ENCODE data around the gene MRPL58. TPM values are rescaled to one million over a fixed set of nuclear protein-coding genes. Genes with fewer than 3 reads are reported as not detected.
"Not testable (repeated sequence)": the region's sequence is repeated elsewhere in the genome, so short reads cannot be mapped to it uniquely, and the experiment has no call there.

Gene MRPL58
- total and polyA plus RNA-seq, 3 experiments from 2014 or later, result 48.0 to 68.8 (median 65.5) TPM

GRCh38 chr17:75019710-75020109, 7.2 kb downstream of the MRPL58 start:
- Histone ChIP-seq H3K9me3 (ENCODE audit: low read length) (no peaks in the 10 kb centered on the region), H3K4me1 (ENCODE audit: insufficient read depth, low read length) (peaks cover 7% of the 10 kb centered on the region), H3K27ac (ENCODE audit: low read depth, low read length) (no peak overlapping the region), H3K27me3 (ENCODE audit: insufficient read depth, low read length, poor library complexity, severe bottlenecking) (no peaks in the 10 kb centered on the region), H3K4me3 (ENCODE audit: low read length) (no peak overlapping the region), H3K36me3 (ENCODE audit: insufficient read depth, low read length) (peaks cover 27% of the 10 kb centered on the region)
- H3K9me3 Mint-ChIP-seq, result peaks cover 0 to 1% (median 0%) of the 10 kb centered on the region in 5 donors
- peaks cover 0 to 2% of the 10 kb centered on the region in 2 donors for H3K27me3 Mint-ChIP-seq
- peaks cover 9 to 28% (median 24%) of the 10 kb centered on the region in 3 donors for H3K4me1 Mint-ChIP-seq
- peak overlapping the region in 1 of 8 donors; percentile 88 for H3K27ac Mint-ChIP-seq
- H3K4me3 Mint-ChIP-seq, result no peak overlapping the region
- ChIA-PET POLR2A (no interaction called here), CTCF (interaction anchor here (0.9 to 1.3 kb wide), 2 partner anchors 10 to 27 kb away, joined by 3 to 4 read pairs; partner anchors contain the start of gene ATP5PD)
- H3K36me3 Mint-ChIP-seq, result peaks cover 20 to 71% (median 22%) of the 10 kb centered on the region in 3 donors
- no peak for DNase-seq

DNA sequence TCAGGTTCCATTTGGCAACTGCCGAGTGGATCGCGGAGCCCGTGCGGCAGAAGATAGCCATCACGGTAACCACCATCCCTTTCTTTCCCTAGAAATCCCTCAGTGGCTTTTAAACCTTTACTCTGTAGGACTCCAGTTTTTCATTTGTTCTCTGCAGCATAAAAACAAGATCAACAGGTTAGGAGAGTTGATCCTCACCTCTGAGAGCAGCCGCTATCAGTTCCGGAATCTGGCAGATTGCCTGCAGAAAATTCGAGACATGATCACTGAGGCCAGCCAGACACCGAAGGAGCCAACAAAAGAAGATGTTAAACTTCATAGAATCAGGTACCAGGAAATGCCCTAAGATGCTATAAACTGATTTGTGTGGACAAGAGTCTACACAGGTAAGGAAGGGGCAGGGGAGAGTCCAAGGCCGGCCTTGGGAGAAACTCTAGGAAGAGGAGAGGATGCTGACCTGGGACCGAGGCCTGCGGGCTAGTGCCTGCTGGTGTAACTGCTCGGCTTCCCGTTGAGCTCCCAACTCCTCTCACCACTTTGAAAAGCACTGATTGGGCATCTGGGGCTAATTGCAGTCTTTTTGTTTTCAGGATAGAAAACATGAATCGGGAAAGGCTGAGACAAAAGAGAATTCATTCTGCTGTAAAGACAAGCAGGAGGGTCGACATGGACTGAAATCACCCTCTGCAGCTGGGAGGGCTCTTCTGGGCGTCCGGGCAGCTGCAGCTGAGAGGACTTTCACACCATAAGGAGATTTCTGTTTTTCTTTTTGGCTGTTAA, 8.1 kb downstream of the MRPL58 start:
- H3K27me3 ChIP-seq (ENCODE audit: insufficient read depth, low read length, poor library complexity, severe bottlenecking), result no peaks in the 10 kb centered on the region
- ChIA-PET CTCF (no interaction called here), POLR2A (no interaction called here)
- Mint-ChIP-seq H3K36me3 (peaks cover 17 to 65% (median 22%) of the 10 kb centered on the region in 3 donors), H3K4me1 (peaks cover 9 to 28% (median 25%) of the 10 kb centered on the region in 3 donors), H3K27me3 (peaks cover 0 to 2% of the 10 kb centered on the region in 2 donors), H3K4me3 (no peak overlapping the region), H3K9me3 (peaks cover 0 to 1% (median 0%) of the 10 kb centered on the region in 5 donors), H3K27ac (no peak overlapping the region)
- DNase-seq, result no peak
- H3K9me3 ChIP-seq (ENCODE audit: low read length), result no peaks in the 10 kb centered on the region
- peaks cover 27% of the 10 kb centered on the region for H3K36me3 ChIP-seq (ENCODE audit: insufficient read depth, low read length)
- H3K4me1 ChIP-seq (ENCODE audit: insufficient read depth, low read length), result peaks cover 15% of the 10 kb centered on the region
- H3K4me3 ChIP-seq (ENCODE audit: low read length), result no peak overlapping the region
- H3K27ac ChIP-seq (ENCODE audit: low read depth, low read length), result no peak overlapping the region

DNA sequence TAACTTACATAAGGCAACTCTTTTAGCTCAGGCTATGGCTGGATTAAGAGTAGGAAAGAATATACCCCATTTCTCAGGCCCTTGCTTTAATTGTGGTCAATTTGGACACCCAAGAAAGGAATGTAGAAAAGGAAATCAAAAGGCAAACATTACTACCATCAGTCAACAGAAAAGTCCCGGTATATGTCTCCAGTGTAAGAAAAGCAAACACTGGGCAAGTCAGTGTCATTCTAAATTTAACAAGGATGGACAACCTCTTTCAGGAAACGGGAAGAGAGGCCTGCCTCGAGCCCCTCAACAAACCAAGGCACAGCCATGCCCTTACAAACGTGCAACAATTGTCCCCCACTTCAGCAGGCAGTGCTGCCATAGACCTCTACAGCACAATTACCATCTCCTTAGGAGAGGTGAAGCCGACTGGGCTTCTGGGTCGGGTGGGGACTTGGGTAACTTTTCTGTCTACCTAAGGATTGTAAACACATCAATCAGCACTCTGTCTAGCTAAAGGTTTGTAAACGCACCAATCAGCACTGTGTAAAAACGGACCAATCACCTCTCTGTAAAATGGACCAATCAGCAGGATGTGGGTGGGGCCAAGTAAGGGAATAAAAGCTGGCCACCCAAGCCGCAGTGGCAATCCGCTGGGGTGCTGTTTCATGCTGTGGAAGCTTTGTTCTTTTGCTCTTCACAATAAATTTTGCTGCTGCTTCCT, 12.4 kb downstream of the MRPL58 start:
- peaks cover 0 to 1% (median 0%) of the 10 kb centered on the region in 5 donors for H3K9me3 Mint-ChIP-seq
- POLR2A ChIA-PET, result interaction anchor here (1.7 kb wide), 1 partner anchor 10 kb away, joined by 4 read pairs; no protein-coding TSS in a partner anchor
- Histone ChIP-seq H3K36me3 (ENCODE audit: insufficient read depth, low read length) (peaks cover 11% of the 10 kb centered on the region), H3K9me3 (ENCODE audit: low read length) (no peaks in the 10 kb centered on the region), H3K4me3 (ENCODE audit: low read length) (no peak overlapping the region), H3K27ac (ENCODE audit: low read depth, low read length) (no peak overlapping the region), H3K27me3 (ENCODE audit: insufficient read depth, low read length, poor library complexity, severe bottlenecking) (no peaks in the 10 kb centered on the region), H3K4me1 (ENCODE audit: insufficient read depth, low read length) (peaks cover 18% of the 10 kb centered on the region)
- CTCF ChIA-PET, result interaction anchor here (0.8 to 3.8 kb wide), 7 partner anchors 10 to 177 kb away, joined by 3 to 15 read pairs (median 3); partner anchors contain the start of gene MRPL58
- peaks cover 9 to 37% (median 22%) of the 10 kb centered on the region in 3 donors for H3K36me3 Mint-ChIP-seq
- H3K27me3 Mint-ChIP-seq, result peaks cover 0 to 2% of the 10 kb centered on the region in 2 donors
- peaks cover 9 to 29% (median 22%) of the 10 kb centered on the region in 3 donors for H3K4me1 Mint-ChIP-seq
- peak overlapping the region; percentile 23 to 84 (median 60) for H3K27ac Mint-ChIP-seq
- peak overlapping the region in 5 of 7 donors; percentile 29 to 71 (median 38) for H3K4me3 Mint-ChIP-seq
- DNase-seq, result peak in 2 of 5 donors; percentile 21 to 53

- not testable (repeated sequence) for H3K27ac ChIP-seq (ENCODE audit: low read depth, low read length); H3K27me3 ChIP-seq (ENCODE audit: insufficient read depth, low read length, poor library complexity, severe bottlenecking); H3K9me3 ChIP-seq (ENCODE audit: low read length); H3K27me3 Mint-ChIP-seq; H3K9me3 Mint-ChIP-seq; DNase-seq; H3K4me3 ChIP-seq (ENCODE audit: low read length)
- Histone ChIP-seq H3K4me1 (ENCODE audit: insufficient read depth, low read length) (peaks cover 18% of the 10 kb centered on the region), H3K36me3 (ENCODE audit: insufficient read depth, low read length) (peaks cover 10% of the 10 kb centered on the region)
- Mint-ChIP-seq H3K27ac (peak overlapping the region in 7 of 8 donors; percentile 14 to 84 (median 70)), H3K36me3 (peaks cover 9 to 31% (median 20%) of the 10 kb centered on the region in 3 donors), H3K4me3 (peak overlapping the region in 5 of 7 donors; percentile 29 to 71 (median 38)), H3K4me1 (peaks cover 9 to 30% (median 22%) of the 10 kb centered on the region in 3 donors)
- ChIA-PET CTCF (interaction anchor here (0.8 to 1.7 kb wide), 5 partner anchors 10 to 176 kb away, joined by 3 to 4 read pairs (median 3); partner anchors contain the start of gene MRPL58), POLR2A (interaction anchor here (1.7 kb wide), 1 partner anchor 10 kb away, joined by 4 read pairs; no protein-coding TSS in a partner anchor)
Observed at GRCh38 chr17:75025398-75025734, 12.9 kb downstream of the MRPL58 start.

- H3K27me3 ChIP-seq (ENCODE audit: insufficient read depth, low read length, poor library complexity, severe bottlenecking); POLR2A ChIA-PET; H3K4me3 ChIP-seq (ENCODE audit: low read length); CTCF ChIA-PET; H3K27ac ChIP-seq (ENCODE audit: low read depth, low read length); H3K4me3 Mint-ChIP-seq; H3K9me3 ChIP-seq (ENCODE audit: low read length); H3K27me3 Mint-ChIP-seq; H3K9me3 Mint-ChIP-seq; H3K36me3 ChIP-seq (ENCODE audit: insufficient read depth, low read length); DNase-seq: not testable (repeated sequence)
- Mint-ChIP-seq H3K27ac (peak overlapping the region in 1 of 8 donors; percentile 62), H3K36me3 (peaks cover 4 to 19% (median 9%) of the 10 kb centered on the region in 3 donors), H3K4me1 (peaks cover 9 to 33% (median 22%) of the 10 kb centered on the region in 3 donors)
- peaks cover 18% of the 10 kb centered on the region for H3K4me1 ChIP-seq (ENCODE audit: insufficient read depth, low read length)
Observed at GRCh38 chr17:75026650-75027049, 14.2 kb downstream of the MRPL58 start.

GRCh38 chr17:75030161-75030560, 17.7 kb downstream of the MRPL58 start:
- Mint-ChIP-seq H3K27ac (peak overlapping the region in 3 of 8 donors; percentile 38 to 98 (median 78)), H3K4me3 (peak overlapping the region in 2 of 7 donors; percentile 23 to 67), H3K4me1 (peaks cover 29 to 48% (median 45%) of the 10 kb centered on the region in 3 donors), H3K9me3 (peaks cover 0 to 6% (median 0%) of the 10 kb centered on the region in 5 donors), H3K27me3 (peaks cover 0 to 10% of the 10 kb centered on the region in 2 donors), H3K36me3 (peaks cover 0 to 4% (median 0%) of the 10 kb centered on the region in 3 donors)
- Histone ChIP-seq H3K4me1 (ENCODE audit: insufficient read depth, low read length) (peaks cover 34% of the 10 kb centered on the region), H3K36me3 (ENCODE audit: insufficient read depth, low read length) (no peaks in the 10 kb centered on the region), H3K9me3 (ENCODE audit: low read length) (no peaks in the 10 kb centered on the region), H3K27me3 (ENCODE audit: insufficient read depth, low read length, poor library complexity, severe bottlenecking) (no peaks in the 10 kb centered on the region), H3K27ac (ENCODE audit: low read depth, low read length) (no peak overlapping the region), H3K4me3 (ENCODE audit: low read length) (no peak overlapping the region)
- DNase-seq, result no peak
- CTCF ChIA-PET, result no interaction called here
- POLR2A ChIA-PET, result interaction anchor here (0.8 kb wide), 1 partner anchor 18 kb away, joined by 3 read pairs; the partner anchor contains the start of gene MRPL58

- peak overlapping the region; percentile 22 for H3K4me3 ChIP-seq (ENCODE audit: low read length)
- POLR2A ChIA-PET, result no interaction called here
- H3K4me3 Mint-ChIP-seq, result peak overlapping the region; percentile 81 to 96 (median 92)
Observed at GRCh38 chr17:75031972-75032719, 19.7 kb downstream of the MRPL58 start.

More at GRCh38 chr17:75031972-75032719, 19.7 kb downstream of the MRPL58 start:
- CTCF ChIA-PET, result interaction anchor here (0.8 to 2.4 kb wide), 2 partner anchors 20 to 239 kb away, joined by 3 to 17 read pairs; partner anchors contain the start of genes MIF4GD and MRPL58
- peaks cover 35 to 57% (median 54%) of the 10 kb centered on the region in 3 donors for H3K4me1 Mint-ChIP-seq
- DNase-seq, result peak; percentile 35 to 75 (median 53)
- Histone ChIP-seq H3K27me3 (ENCODE audit: insufficient read depth, low read length, poor library complexity, severe bottlenecking) (no peaks in the 10 kb centered on the region), H3K9me3 (ENCODE audit: low read length) (no peaks in the 10 kb centered on the region), H3K27ac (ENCODE audit: low read depth, low read length) (peak overlapping the region; percentile 39), H3K4me1 (ENCODE audit: insufficient read depth, low read length) (peaks cover 45% of the 10 kb centered on the region), H3K36me3 (ENCODE audit: insufficient read depth, low read length) (no peaks in the 10 kb centered on the region)
- H3K27ac Mint-ChIP-seq, result peak overlapping the region; percentile 86 to 99 (median 98)
- H3K27me3 Mint-ChIP-seq, result peaks cover 0 to 16% of the 10 kb centered on the region in 2 donors
- peaks cover 0 to 4% (median 0%) of the 10 kb centered on the region in 3 donors for H3K36me3 Mint-ChIP-seq
- H3K9me3 Mint-ChIP-seq, result peaks cover 0 to 6% (median 0%) of the 10 kb centered on the region in 5 donors

All from CD8-positive, alpha-beta memory T cell (primary cell).